Progenitor cell of endocrine pancreas (in vitro differentiated cells): ENCODE data around the gene SIPA1L3. TPM values are rescaled to one million over a fixed set of nuclear protein-coding genes. Genes with fewer than 3 reads are reported as not detected.
"Not testable (repeated sequence)": the region's sequence is repeated elsewhere in the genome, so short reads cannot be mapped to it uniquely, and the experiment has no call there.

ENCODE experiments used
- DNase-seq: peaks from one replicate; pipeline ENCODE4 v3.0.0; 2021; ENCODE audit warnings: low spot score; ENCODE audit not compliant: unreplicated experiment
- H3K27ac Mint-ChIP-seq: 2 replicates; pipeline ENCODE4 v1.8.0; 2021; ENCODE audit warnings: mild to moderate bottlenecking, moderate library complexity, mixed read lengths
- H3K27me3 Mint-ChIP-seq: 2 replicates; pipeline ENCODE4 v1.8.0; 2021; ENCODE audit warnings: mixed read lengths
- H3K36me3 Mint-ChIP-seq: 2 replicates; pipeline ENCODE4 v1.8.0; 2022; ENCODE audit warnings: mixed read lengths; ENCODE audit not compliant: insufficient read depth
- H3K4me1 Mint-ChIP-seq: 2 replicates; pipeline ENCODE4 v1.8.0; 2021; ENCODE audit warnings: low read depth, mixed read lengths
- H3K4me3 Mint-ChIP-seq: 2 replicates; pipeline ENCODE4 v1.8.0; 2021; ENCODE audit warnings: low read depth, mild to moderate bottlenecking, moderate library complexity, mixed read lengths
- H3K9me3 Mint-ChIP-seq: 2 replicates; pipeline ENCODE4 v1.8.0; 2021; ENCODE audit warnings: low read depth, mixed read lengths
- total RNA-seq: library from RNA; stranded (reverse); gene quantifications from 2 replicates; pipeline ENCODE4 v1.2.1, GENCODE V29; 2021
- TF ChIP-seq, protein P1 (sequence below): fragments of 200-600 bp; sonication (generic); IDR thresholded peaks from one replicate; pipeline ENCODE4 v1.5.0; 2021; ENCODE audit warnings: antibody characterized with exemption, mild to moderate bottlenecking; ENCODE audit not compliant: unreplicated experiment

The SIPA1L3 gene
- total RNA-seq, 1 donor from 2014 or later = 132 TPM

DNA sequence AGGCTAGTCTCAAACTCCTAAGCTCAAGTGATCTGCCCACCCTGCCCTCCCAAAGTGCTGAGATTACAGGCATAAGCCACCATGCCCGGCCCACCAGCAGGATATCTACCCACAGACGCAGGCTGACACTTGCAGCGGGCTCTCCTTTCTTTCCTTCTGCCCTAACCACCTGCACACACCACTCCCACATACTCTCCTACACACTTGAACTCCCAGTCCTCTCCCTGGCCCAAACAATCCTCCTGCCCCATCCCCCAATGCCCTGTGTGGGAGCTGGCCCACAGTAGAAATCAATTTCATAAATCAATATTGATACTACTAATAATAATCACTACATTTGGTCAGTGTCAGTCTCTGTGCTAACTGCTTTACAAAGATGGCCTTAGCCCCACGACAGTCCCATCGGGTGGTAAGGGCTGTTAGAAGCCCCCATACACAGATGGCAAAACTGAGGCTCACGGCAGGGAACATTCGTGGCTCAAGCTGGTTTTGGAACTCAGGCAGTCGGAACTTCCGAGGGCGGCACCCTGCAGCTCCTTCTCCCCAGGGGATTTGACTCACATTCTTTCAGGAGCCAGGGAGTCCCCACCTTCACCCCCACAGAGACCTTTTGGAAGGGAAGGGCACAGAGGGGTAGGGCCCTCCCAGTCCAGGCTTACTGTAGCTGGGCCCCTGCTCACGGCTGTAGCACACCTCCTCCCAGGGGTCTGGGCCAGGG, 320.4 kb downstream of the SIPA1L3 start:
- no peak for DNase-seq
- Mint-ChIP-seq H3K9me3 (no peaks in the 10 kb centered on the region), H3K4me1 (peaks cover 17% of the 10 kb centered on the region), H3K27ac (no peak overlapping the region), H3K27me3 (peaks cover 54% of the 10 kb centered on the region), H3K4me3 (no peak overlapping the region), H3K36me3 (no peaks in the 10 kb centered on the region)
- TF ChIP-seq, protein P1, sequence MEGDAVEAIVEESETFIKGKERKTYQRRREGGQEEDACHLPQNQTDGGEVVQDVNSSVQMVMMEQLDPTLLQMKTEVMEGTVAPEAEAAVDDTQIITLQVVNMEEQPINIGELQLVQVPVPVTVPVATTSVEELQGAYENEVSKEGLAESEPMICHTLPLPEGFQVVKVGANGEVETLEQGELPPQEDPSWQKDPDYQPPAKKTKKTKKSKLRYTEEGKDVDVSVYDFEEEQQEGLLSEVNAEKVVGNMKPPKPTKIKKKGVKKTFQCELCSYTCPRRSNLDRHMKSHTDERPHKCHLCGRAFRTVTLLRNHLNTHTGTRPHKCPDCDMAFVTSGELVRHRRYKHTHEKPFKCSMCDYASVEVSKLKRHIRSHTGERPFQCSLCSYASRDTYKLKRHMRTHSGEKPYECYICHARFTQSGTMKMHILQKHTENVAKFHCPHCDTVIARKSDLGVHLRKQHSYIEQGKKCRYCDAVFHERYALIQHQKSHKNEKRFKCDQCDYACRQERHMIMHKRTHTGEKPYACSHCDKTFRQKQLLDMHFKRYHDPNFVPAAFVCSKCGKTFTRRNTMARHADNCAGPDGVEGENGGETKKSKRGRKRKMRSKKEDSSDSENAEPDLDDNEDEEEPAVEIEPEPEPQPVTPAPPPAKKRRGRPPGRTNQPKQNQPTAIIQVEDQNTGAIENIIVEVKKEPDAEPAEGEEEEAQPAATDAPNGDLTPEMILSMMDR = no peak

DNA sequence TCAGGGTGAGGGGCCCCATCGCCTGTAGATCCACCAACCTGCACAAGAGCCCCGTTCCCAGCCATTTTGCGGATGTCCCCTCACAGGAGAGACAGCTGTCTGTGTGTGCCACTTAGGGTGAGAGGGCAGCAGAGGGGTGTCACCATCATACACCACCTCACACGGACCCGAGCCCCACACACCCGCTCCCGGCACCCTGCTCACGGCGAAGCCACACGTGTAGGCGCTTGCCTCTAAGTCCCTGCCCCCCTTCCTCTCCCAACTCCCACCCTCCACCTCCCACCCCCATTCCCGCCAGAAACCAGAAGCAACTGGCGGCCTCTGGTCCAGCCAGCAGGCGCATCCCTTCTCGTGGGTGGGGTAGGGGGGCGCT, 321.0 kb downstream of the SIPA1L3 start:
- Mint-ChIP-seq H3K27ac (no peak overlapping the region), H3K4me3 (no peak overlapping the region), H3K36me3 (no peaks in the 10 kb centered on the region), H3K4me1 (peaks cover 16% of the 10 kb centered on the region), H3K9me3 (no peaks in the 10 kb centered on the region), H3K27me3 (peaks cover 53% of the 10 kb centered on the region)
- no peak for DNase-seq
- TF ChIP-seq, protein P1 = no peak

DNA sequence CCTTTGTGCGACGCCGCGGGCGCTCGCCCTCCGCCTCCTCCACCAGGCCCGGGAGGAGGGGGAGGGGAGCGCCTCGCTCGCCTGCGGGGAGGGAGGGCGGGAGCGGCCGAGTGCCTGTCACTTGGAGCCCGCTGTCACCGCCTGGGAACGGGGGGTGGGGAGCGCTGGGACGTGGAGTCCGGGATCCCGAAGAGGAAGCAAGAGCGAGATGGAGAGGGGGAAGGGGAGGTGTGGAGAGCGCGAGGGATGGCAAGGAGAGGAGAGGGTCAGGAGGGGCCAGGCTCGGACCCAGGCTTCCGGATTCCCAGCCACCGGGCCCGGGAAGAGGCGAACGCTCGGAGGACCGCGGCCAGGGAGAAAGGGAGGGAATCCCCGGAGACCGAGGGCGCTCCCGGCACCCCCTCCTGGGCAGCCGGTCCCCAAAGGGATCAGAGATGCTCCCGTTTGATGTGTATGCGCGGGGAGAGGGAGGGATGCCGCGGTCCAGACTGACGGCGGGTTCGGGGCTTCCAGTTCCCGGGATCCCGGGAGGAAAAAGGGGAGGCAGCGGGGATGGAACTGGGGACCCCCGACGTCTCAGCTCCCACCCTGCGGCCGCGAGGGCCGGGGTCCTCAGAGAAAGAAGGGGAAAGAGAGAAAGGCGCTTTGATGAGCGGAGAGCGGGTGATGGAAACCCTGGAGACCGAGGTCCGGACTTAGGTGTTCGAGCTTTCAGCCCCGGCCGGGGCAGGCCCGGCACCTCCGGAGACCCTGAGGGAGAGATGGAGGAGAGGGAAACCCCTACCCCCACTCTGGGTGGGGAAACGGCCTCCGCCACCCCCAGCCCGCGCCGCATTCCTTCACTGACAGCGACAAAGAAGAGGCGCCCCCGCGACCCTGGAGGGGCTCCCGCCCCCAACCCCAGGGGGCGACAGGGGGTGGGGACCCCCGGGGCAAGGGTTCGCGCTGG, 321.8 kb downstream of the SIPA1L3 start:
- H3K9me3 Mint-ChIP-seq = no peaks in the 10 kb centered on the region
- DNase-seq = no peak
- H3K27ac Mint-ChIP-seq = no peak overlapping the region
- TF ChIP-seq, protein P1 = no peak
- peak overlapping the region; percentile 64 for H3K4me3 Mint-ChIP-seq
- peaks cover 49% of the 10 kb centered on the region for H3K27me3 Mint-ChIP-seq
- H3K36me3 Mint-ChIP-seq = no peaks in the 10 kb centered on the region
- peaks cover 12% of the 10 kb centered on the region for H3K4me1 Mint-ChIP-seq

DNA sequence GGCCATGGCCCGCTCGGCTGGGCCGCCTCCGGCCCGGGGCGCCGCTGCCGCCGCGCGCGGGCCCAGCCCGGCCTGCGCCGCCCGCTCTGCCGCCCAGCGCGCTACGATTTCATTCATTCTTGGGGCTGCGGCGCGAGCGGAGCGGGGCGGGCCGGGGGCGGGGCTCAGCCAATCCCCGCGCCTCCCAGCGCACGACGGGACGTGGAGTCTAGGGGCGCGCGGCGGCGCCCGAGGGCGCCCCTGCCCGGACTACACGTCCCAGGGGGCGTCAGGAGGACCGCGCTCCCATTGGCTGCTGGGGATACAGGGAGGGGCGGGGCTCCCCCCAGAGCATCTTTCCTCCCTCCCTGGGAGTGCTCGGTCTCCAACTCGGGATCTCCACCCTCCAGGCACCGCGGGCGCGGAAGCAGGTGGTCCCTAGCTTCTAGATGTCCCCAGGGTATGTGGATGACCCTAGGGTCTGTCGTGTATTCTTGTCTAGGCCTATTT, 322.6 kb downstream of the SIPA1L3 start:
- TF ChIP-seq, protein P1 = peak; percentile 7
- H3K27ac Mint-ChIP-seq = no peak overlapping the region
- no peaks in the 10 kb centered on the region for H3K36me3 Mint-ChIP-seq
- H3K27me3 Mint-ChIP-seq = peaks cover 50% of the 10 kb centered on the region
- peak overlapping the region; percentile 50 for H3K4me3 Mint-ChIP-seq
- H3K4me1 Mint-ChIP-seq = peaks cover 10% of the 10 kb centered on the region
- DNase-seq = peak; percentile 55
- H3K9me3 Mint-ChIP-seq = no peaks in the 10 kb centered on the region

DNA sequence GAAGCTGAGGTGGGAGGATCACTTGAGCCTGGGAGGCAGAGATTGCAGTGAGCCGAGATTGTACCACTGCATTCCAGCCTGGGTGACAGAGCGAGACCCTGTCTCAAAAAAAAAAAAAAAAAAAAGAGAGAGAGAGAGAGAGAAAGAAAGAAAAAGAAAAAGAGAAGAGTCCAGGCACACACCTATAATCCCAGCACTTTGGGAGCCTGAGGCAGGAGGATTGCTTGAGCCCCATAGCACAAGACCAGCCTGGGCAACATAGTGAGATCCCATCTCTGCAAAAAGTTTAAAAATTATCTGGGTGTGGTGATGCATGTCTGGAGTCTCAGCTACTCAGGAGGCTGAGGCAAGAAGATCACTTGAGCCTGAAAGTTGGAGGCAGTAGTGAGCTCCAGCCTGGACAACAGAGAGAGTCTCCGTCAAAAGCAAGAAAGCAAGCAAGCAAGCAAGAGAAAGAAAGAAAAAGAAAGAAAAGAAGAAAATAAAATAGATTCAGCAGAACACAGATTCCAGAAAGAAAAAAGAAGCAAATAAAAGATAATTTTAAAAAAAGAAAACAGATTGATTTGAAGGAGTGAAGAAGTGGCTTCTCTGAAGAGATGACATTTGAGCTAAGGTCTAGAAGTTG, 323.6 kb downstream of the SIPA1L3 start:
- not testable (repeated sequence) for DNase-seq, H3K4me1 Mint-ChIP-seq, H3K36me3 Mint-ChIP-seq, H3K27ac Mint-ChIP-seq, H3K9me3 Mint-ChIP-seq, H3K4me3 Mint-ChIP-seq
- H3K27me3 Mint-ChIP-seq = peaks cover 48% of the 10 kb centered on the region
